GM18499 (cell line): Measurements from ENCODE around the gene SPNS1.
A peak's percentile ranks its signal among the peaks of the same experiment; 100 is the strongest.
"Not testable (repeated sequence)": the region's sequence is repeated elsewhere in the genome, so short reads cannot be mapped to it uniquely, and the experiment has no call there.

Experiments
- ATAC-seq: cut with Tn5 transposase; IDR thresholded peaks from one replicate; pipeline ENCODE4 v1.9.1; 2021; ENCODE audit warnings: moderate number of reproducible peaks; ENCODE audit not compliant: insufficient read depth, unreplicated experiment

Gene SPNS1

DNA sequence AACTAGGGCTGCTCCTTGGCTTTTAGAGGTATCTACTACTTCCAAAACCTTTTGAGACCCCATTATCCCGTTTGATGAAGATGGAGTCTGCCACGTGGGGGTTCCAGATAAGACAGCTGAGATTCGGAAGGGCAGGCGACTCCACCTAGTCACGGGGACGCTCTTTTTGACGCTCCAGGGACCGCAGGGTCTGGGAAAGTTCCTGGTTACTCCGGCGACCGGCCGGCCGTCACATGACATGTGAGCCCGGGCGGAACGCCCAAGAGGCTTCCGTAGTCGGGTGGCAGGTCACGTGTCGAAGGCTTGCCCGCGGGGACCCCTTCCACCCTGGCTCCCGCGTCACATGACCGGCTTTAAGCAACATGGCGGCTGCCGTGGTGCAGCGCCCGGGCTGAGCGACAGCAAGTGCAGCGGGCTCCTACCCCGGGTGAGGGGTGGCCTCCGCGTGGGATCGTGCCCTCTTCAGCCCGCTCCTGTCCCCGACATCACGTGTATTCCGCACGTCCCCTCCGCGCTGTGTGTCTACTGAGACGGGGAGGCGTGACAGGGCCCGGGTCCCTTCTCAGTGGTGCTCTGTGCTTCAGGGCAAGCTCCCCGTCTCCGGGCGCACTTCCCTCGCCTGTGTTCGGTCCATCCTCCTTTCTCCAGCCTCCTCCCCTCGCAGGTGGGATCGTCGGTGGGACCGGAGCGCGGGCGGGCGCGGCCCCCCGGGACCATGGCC is at the start of gene SPNS1:
Gene SPNS1 (plus strand): TSS at position 342 of the 721 bp plus-strand sequence. CDS start 374 bp downstream, at position 716.
- peak; percentile 69 for ATAC-seq

DNA sequence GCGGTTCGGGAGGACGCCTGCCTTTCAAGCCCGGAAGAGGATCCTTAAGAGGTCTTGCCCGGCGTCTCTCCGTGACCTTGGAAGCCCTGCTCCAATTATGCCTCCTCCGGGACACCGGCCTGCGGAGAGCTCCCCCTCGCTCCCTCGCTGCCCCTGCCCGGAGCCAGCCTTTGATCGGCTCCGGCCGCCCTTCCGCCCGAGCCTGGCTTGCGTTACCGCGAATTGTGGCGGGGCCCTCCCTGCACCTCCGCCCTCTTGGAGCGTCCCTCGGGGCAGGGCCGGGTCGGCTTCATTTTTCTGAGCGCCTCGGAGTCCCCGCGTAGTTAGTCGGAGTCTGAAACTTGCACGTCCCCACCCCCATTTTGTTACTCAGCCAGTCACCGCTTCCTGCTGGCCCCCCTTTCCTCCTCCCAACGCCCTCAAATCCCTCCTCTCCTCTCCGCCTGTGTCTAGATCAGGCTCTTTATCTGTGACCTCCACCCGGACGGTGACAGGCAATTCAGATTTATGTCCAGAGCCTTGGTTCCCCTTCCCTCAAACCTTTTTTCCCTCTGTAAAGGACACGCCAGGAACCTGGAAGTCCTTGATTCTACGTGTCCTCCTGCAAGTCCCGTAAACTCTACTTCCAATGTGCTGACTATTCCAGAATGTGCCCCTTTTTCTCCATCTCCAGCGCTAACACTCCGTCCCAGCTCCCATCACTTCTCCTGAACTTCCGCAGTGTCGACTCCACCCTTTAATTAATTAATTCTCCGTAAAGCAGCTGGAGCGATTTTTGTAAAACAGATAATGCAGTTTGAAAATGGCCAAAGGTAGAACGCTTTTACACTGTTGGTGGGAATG is 49.0 kb upstream of the SPNS1 start:
- ATAC-seq: peak; percentile 15

- not testable (repeated sequence) for ATAC-seq
These were observed 48.3 kb upstream of the SPNS1 start for GRCh38 chr16:28926284-28926683.

DNA sequence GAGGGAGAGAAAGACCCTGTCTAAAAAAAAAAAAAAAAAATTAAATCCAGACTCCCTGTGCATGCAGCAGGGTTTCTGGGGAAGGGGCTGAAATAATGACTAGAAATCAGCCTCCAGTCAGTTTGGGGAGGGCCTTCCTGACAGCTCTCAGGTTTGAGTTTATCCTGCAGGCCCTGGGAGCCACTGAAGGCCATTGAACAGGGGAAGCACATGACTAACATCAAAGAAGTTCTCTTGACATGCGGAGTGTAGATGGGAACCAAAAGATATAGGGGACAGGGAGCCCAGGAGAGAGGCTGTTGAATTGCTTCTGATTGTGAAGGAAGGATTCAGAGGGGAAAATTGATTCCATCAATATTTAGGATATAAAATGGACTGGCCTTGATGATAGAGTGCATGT is 46.8 kb upstream of the SPNS1 start:
- no peak for ATAC-seq

DNA sequence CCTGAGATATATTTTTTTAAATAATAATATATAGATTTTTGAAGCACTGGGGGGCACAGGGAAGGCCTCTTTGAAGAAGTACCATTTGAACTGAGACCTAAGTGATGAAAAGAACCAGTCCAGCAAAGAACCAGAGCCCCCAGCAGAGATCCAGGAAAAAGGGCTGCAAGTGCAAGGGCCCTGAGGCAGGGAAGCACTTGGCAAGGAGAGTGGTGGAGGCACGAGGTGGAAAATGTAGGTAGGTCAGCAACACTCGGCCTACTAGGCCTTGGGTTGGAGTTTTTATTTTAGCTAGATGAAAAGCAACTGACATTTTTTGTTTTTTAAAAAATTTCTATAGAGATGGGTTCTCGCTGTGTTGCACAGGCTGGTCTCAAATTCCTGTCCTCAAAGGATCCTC is 44.4 kb upstream of the SPNS1 start:
- no peak for ATAC-seq

DNA sequence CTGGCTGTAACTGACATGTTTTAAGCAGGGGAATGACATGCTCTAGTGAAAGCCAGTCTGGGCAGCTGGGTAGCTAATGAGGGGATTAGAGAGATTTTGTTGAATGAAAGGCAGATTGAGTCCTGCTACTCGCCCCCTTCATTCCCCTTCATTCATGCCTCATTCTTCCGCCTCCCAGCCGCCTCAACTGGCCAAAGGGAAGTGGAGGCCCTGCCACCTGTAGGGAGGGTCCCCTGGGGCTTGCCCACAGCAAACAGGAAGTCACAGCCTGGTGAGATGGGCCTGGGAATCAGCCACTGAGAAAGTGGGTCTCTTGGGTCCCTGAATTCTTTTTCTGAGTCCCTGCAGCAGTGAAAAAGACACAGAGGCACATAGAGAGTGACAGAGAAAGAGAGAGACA is 43.9 kb upstream of the SPNS1 start:
- ATAC-seq: no peak

DNA sequence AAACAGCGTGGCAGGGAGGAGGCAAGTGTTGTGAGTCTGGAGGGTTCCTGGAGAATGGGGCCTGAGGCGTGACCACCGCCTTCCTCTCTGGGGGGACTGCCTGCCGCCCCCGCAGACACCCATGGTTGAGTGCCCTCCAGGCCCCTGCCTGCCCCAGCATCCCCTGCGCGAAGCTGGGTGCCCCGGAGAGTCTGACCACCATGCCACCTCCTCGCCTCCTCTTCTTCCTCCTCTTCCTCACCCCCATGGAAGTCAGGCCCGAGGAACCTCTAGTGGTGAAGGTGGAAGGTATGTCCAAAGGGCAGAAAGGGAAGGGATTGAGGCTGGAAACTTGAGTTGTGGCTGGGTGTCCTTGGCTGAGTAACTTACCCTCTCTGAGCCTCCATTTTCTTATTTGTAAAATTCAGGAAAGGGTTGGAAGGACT is 42.8 kb upstream of the SPNS1 start, which contains the start of gene CD19:
Gene CD19 (plus strand): TSS at position 171 of the 425 bp plus-strand sequence. CDS start 30 bp downstream, at position 201.
- no peak for ATAC-seq

- no peak for ATAC-seq
These were observed 42.0 kb upstream of the SPNS1 start for GRCh38 chr16:28932339-28933141.

GRCh38 chr16:28933171-28933570 is 41.4 kb upstream of the SPNS1 start:
- no peak for ATAC-seq

DNA sequence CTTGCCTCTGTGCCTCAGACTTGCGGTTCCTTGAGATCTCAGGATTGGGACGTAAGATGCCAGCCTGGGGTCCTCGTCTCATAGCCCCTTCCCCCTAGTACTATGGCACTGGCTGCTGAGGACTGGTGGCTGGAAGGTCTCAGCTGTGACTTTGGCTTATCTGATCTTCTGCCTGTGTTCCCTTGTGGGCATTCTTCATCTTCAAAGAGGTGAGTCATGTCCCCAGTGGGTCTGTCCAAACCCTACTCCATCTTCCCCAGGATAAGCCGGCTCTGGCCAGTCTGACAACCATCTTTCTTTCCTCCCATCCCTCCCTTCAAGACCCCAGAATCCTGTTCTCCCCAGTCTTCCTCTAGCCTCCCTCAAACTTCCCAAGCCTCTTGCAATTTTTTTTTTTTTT is 39.2 kb upstream of the SPNS1 start:
- no peak for ATAC-seq

GRCh38 chr16:28935924-28936783 is 38.4 kb upstream of the SPNS1 start:
- peak; percentile 71 for ATAC-seq

DNA sequence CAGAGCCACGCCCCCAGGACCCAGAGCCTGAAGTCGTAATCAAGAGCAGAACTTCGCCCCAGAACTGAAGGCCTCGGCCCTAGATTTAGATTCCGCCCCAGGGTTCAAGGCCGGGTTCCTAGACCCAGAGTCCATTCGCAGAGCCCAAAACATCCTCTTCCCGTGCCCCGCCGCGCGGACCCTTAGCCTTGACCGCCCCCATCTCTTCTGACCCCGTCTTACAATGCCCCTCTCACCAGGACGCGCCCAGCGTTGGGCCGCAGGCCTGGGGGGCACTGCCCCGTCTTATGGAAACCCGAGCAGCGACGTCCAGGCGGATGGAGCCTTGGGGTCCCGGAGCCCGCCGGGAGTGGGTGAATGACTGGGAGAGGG is 37.8 kb upstream of the SPNS1 start:
- ATAC-seq: no peak

- no peak for ATAC-seq
These were observed 37.2 kb upstream of the SPNS1 start for GRCh38 chr16:28937222-28937876.

GRCh38 chr16:28938721-28939120 is 35.9 kb upstream of the SPNS1 start:
- ATAC-seq: no peak

- ATAC-seq: not testable (repeated sequence)
These were observed 34.8 kb upstream of the SPNS1 start for GRCh38 chr16:28939825-28940224.

DNA sequence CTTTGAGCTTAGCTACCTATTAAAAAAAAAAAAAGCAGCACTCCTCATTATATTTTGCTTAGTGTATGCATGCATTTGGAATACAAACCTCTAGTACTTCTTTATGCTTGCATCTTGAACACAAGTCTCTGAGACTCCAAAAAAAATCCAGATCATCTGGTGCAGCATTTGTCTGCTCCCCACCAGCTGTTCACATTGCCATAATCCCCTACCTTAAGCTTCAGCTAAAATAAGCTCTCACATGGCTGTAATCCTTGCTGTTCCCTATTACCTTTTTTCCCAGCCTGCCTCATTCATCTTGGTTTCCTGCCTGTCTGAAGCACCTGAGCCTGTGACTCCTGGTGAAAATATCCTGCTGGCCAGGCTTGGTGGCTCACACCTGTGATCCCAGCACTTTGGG is 31.3 kb upstream of the SPNS1 start:
- no peak for ATAC-seq

DNA sequence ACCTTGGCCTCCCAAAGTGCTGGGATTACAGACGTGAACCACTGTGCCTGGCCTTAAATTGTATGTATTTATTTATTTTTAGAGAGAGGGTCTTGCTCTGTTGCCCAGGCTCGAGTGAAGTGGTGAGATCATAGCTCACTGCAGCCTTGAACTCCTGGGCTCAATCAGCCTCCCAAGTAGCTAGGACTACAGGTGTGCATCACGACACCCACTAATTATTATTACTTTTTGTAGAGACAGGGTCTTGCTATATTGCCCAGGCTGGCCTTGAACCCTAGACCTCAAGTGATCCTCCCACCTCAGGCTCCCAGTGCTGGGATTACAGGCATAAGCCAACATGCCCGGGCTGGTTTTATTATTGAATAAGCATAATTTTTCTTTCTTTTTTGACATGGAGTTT is 27.9 kb upstream of the SPNS1 start:
- ATAC-seq: no peak

DNA sequence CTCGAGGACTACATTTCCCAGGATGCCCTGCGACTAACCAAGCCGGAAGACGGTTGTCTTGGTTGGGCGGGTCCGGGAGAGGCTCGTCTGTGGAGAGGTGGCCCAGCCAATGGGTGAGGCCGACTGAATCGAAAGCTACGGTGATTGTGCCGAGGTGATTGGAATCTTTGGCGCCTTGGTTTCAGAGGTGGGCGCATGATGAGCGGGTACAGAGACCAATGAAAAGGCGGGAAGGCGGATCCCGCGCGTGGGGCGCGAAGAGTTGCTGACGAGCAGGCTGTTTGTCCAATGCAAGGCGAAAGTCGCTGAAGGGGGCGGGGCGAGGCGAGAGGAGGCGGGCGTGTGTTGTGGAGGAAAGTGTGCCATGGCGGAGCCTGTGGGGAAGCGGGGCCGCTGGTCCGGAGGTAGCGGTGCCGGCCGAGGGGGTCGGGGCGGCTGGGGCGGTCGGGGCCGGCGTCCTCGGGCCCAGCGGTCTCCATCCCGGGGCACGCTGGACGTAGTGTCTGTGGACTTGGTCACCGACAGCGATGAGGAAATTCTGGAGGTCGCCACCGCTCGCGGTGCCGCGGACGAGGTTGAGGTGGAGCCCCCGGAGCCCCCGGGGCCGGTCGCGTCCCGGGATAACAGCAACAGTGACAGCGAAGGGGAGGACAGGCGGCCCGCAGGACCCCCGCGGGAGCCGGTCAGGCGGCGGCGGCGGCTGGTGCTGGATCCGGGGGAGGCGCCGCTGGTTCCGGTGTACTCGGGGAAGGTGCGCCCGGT is 23.7 kb upstream of the SPNS1 start, which contains the start of gene NFATC2IP:
Gene NFATC2IP (plus strand): TSS at position 290 of the 762 bp plus-strand sequence. CDS start 75 bp downstream, at position 365.
- ATAC-seq: peak; percentile 94
